BJ (cell line): ENCODE results near the gene KRT4. TPM values are rescaled to one million over a fixed set of nuclear protein-coding genes. Genes with fewer than 3 reads are reported as not detected.

ENCODE experiments used
- CTCF ChIA-PET: fragments of 350-600 bp; formaldehyde crosslinking; extraction: SDS; loops from one replicate; lab custom pipeline; 2021; ENCODE audit warnings: antibody characterized with exemption, inconsistent platforms; lab: Yijun Ruan, JAX
- POLR2A ChIA-PET: fragments of 300-600 bp; sonication (Branson Sonifier 250); formaldehyde crosslinking; extraction: SDS; loops from one replicate; lab custom pipeline; 2021; ENCODE audit warnings: antibody characterized with exemption; lab: Charles Lee
- DNase-seq: peaks from one replicate; pipeline ENCODE4 v3.0.0-alpha.2; 2011; ENCODE audit warnings: low read depth
- H3K27me3 ChIP-seq: 2 replicates; pipeline ENCODE4 v1.6.0; 2011; ENCODE audit warnings: low read length; ENCODE audit not compliant: control insufficient read depth, insufficient read depth
- H3K36me3 ChIP-seq: 2 replicates; pipeline ENCODE4 v1.5.1; 2011; ENCODE audit warnings: low read length; ENCODE audit not compliant: control insufficient read depth, insufficient read depth
- H3K4me3 ChIP-seq: 2 replicates; pipeline ENCODE4 v1.5.1; 2011; ENCODE audit warnings: low read depth, mild to moderate bottlenecking, control low read depth, low read length
- polyA plus RNA-seq: library from polyadenylated mRNA; depleted of rRNA; stranded (reverse); fragments of >200 nt; gene quantifications from 2 replicates; pipeline ENCODE4 v1.2.3, GENCODE V29; 2011
- TF ChIP-seq, protein P1 (sequence below): IDR thresholded peaks from 2 replicates; pipeline ENCODE4 v1.5.1; 2011; ENCODE audit warnings: low read depth, mild to moderate bottlenecking, control low read depth, inconsistent platforms, low read length, moderate library complexity; ENCODE audit not compliant: insufficient read depth

KRT4 gene
- polyA plus RNA-seq, 1 experiment, result 0.12 TPM

DNA sequence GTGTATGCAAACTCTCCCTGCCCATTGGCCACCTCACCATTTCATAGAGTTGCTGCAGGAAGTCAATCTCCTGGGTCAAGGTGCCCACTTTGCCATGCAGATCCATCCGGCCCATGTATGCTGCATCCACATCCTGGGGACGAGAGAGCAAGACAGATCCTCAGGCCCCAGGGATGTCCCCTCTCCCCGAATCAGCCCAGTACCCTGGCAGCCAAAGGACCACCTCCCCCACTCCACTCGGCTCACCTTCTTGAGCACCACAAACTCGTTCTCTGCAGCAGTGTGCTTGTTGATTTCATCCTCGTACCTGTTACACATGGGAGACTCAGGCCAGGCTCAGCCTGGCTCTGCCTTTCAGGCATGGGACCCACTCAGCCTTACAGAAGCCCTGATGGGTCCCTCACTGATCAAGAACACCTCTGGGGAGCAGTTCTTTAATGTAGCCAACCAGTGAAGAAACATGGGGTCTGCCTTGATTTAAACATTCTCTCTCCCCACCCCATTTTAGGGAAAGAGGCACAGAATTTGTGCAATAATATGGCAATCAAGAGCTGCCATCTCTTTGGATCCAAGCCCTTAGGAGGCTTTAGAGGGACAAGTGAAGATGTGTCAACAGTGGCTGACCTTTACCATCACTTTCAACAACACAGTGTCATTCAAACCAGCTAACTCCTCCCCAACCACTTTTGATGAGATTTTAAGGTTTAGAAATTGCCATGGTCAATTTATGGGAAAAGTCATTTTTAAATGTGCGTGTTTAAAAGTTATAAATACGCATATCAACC lies 16.3 kb upstream of the KRT4 start:
- no peaks in the 10 kb centered on the region for H3K36me3 ChIP-seq
- TF ChIP-seq, protein P1, sequence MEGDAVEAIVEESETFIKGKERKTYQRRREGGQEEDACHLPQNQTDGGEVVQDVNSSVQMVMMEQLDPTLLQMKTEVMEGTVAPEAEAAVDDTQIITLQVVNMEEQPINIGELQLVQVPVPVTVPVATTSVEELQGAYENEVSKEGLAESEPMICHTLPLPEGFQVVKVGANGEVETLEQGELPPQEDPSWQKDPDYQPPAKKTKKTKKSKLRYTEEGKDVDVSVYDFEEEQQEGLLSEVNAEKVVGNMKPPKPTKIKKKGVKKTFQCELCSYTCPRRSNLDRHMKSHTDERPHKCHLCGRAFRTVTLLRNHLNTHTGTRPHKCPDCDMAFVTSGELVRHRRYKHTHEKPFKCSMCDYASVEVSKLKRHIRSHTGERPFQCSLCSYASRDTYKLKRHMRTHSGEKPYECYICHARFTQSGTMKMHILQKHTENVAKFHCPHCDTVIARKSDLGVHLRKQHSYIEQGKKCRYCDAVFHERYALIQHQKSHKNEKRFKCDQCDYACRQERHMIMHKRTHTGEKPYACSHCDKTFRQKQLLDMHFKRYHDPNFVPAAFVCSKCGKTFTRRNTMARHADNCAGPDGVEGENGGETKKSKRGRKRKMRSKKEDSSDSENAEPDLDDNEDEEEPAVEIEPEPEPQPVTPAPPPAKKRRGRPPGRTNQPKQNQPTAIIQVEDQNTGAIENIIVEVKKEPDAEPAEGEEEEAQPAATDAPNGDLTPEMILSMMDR, result no peak
- ChIA-PET POLR2A (no interaction called here), CTCF (interaction anchor here (0.9 kb wide), 1 partner anchor 9 kb away, joined by 3 read pairs; no protein-coding TSS in a partner anchor)
- DNase-seq, result no peak
- no peak overlapping the region for H3K4me3 ChIP-seq
- peaks cover 5% of the 10 kb centered on the region for H3K27me3 ChIP-seq

DNA sequence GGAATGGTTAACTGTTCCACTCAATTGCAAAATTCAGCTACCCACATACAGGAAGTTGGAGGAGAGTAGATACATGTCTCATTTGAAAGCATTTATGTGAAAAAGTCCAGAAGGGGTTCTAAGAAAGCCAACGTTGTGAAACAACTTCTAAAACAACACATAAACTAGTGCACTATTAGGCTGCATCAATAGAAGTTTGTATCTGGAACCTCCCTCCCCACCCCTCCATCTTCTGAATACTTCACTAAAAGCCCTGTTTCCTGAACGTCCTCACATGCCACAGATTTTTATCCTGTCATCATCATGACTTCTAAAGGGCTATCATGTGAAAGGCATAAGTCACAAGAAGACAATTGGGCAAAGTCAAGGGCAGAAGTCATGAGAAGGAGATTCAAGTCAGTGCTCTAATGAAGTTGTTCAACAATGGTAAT lies 14.7 kb upstream of the KRT4 start:
- no peaks in the 10 kb centered on the region for H3K36me3 ChIP-seq
- ChIA-PET CTCF (interaction anchor here (0.6 to 1.3 kb wide), 2 partner anchors 456 to 503 kb away, joined by 3 read pairs; no protein-coding TSS in a partner anchor), POLR2A (no interaction called here)
- no peak overlapping the region for H3K4me3 ChIP-seq
- DNase-seq, result no peak
- H3K27me3 ChIP-seq, result peaks cover 5% of the 10 kb centered on the region
- TF ChIP-seq, protein P1, result no peak

DNA sequence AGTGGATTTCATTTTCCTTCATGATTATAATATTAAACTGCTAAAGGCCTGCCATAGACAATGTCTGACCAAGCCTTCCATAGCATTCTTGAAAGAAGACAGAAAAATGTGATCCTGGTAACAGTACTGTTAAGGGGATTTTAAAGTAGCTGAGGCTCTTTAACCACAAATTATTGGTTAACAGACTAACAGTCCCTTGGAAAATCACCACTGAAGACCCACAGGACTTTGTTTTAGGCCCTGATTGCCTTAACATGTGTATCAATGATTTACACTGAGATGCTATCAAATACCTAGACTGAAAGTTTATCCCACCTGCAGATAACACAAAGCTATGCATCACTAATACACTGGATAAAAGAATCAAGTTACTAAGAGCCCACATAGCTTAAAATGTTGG lies 14.2 kb upstream of the KRT4 start:
- TF ChIP-seq, protein P1, result no peak
- Histone ChIP-seq H3K4me3 (no peak overlapping the region), H3K27me3 (peaks cover 5% of the 10 kb centered on the region), H3K36me3 (no peaks in the 10 kb centered on the region)
- ChIA-PET POLR2A (no interaction called here), CTCF (interaction anchor here (0.6 to 1.3 kb wide), 2 partner anchors 456 to 503 kb away, joined by 3 read pairs; no protein-coding TSS in a partner anchor)
- DNase-seq, result no peak

DNA sequence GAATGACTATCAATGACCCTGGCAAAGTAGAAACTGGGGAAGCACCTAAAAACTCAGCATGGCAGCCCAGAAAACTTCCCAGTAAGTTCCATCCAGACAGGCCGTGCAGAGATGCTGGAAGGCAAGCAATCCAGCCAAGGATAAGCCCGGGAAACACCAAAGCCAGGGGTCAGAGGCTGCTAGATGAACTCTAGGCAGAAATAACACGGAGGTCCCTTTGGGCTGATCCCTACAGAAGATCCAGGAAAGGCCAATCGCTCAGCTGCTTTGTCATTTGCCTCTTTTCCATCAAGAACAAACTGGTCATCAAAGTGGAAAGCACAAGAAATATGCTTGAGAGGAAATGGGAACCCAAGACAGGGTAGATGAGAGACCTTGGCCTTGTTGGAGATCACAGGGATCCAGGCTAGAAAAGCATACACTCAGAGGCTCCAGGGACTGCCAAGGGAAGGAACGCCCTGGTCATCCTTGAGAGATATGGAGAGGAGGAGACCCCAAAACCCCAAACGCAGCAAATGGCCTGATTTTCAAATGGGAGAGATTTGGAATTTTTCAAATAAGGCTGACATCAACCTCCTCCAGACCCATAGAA lies 13.7 kb upstream of the KRT4 start:
- H3K27me3 ChIP-seq, result peaks cover 5% of the 10 kb centered on the region
- POLR2A ChIA-PET, result no interaction called here
- DNase-seq, result no peak
- CTCF ChIA-PET, result no interaction called here
- TF ChIP-seq, protein P1, result no peak
- no peaks in the 10 kb centered on the region for H3K36me3 ChIP-seq
- no peak overlapping the region for H3K4me3 ChIP-seq
